HG02623 (cell line): ENCODE measurements around the gene SLC15A4.
"Not testable (repeated sequence)": the region's sequence is repeated elsewhere in the genome, so short reads cannot be mapped to it uniquely, and the experiment has no call there.

Source experiments
- ATAC-seq: cut with Tn5 transposase; IDR thresholded peaks from one replicate; pipeline ENCODE4 v1.9.1; 2021; ENCODE audit warnings: moderate library complexity; ENCODE audit not compliant: unreplicated experiment

The SLC15A4 gene

GRCh38 chr12:128823916-128824839, at the start of gene SLC15A4:
Gene SLC15A4 (minus strand): TSS chr12:128823958. CDS start chr12:128823943, 15 bp downstream.
- peak; percentile 69 for ATAC-seq

- ATAC-seq, result no peak
Observed at GRCh38 chr12:128872303-128872702, 48.5 kb upstream of the SLC15A4 start.

GRCh38 chr12:128871516-128871892, 47.7 kb upstream of the SLC15A4 start:
- no peak for ATAC-seq

GRCh38 chr12:128867466-128867865, 43.7 kb upstream of the SLC15A4 start:
- no peak for ATAC-seq

DNA sequence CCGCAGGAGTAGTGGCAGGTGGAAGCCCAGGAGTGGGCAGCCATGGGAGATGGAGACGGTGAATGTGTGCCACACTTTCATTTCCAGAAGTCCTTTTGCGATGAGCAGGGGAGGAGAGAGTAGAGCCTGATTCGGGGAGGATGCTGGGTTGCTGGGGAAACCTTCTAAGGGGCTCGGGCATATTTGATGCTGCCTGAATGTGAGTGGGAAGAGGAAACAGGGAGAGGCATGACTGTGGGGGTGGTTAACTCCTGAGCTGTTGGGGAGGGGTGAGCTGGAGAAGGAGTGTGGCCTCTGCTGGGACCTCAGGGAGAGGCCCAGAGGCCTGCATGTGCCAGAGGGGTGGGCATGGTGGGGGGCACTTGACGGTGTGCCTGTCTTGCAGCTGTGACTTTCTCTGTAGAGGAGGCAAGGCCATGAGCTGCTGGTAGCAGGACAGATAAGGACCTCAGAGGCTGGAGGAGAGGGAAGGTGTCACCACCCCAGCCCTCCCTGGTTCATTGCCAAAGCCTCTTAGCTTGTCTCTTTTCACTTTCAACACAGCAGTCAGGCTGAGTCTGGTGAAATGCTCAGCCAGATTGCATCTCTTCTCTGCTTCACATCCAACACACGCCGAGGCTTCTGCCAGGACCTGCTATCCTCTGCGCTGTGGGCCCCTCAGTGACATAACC, 40.9 kb upstream of the SLC15A4 start:
- ATAC-seq, result no peak

- ATAC-seq, result no peak
Observed at GRCh38 chr12:128863957-128864356, 40.2 kb upstream of the SLC15A4 start.

DNA sequence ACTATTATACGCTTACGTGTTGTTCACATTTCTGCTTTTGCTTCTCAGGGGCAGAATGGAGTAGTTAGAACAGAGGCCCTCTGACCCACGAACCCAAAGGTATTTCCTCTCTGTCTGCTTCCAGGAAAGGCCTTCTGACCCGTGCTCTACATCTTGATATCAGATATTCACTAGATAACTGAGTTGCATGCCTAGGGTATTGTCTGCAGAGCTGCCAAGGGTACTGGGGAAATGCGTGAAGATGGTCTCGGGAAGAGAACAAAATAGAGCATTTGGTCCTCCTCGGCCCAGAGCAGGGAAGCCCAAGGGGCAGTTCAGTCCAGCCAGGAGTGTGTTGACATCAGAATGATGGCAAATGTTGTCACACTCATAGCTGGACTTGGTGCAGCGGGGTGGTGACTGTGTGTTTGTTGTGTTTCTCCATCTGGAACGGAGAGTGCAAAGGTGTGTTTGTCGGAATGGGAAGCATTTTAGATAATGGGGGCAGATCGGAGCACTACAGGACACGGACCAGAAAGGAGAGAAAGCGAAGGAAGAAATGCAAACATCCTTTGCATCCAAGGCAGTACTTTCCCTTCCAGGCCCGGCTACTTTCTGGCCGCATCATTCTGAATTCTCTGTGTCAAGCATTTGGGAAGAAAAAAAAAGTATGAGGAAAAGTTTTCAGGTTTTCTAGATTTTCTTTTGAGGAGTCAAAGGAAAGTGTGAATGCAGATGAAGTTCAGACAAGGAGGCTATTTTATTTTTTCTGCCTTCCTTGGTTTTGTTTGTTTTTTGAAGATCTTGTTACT, 37.7 kb upstream of the SLC15A4 start:
- no peak for ATAC-seq

DNA sequence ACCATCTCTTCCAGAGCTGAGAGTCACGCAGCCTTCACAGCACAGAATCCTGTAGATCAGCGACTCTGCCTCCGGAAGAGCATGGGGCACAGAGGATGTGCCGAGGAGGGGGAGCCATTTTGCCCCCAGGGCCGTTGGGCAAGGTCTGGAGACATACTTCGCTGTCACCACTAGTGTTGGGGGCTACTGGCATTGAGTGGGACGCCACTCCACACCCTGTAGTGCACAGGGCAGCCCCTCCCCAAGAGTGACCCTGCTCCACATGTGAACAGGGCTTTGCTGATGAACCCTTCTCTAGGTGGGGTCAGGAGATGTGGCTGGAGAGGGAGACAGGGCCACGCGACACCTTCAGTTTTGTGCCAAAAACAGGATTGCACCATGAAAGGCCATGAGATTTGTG, 35.6 kb upstream of the SLC15A4 start:
- no peak for ATAC-seq

DNA sequence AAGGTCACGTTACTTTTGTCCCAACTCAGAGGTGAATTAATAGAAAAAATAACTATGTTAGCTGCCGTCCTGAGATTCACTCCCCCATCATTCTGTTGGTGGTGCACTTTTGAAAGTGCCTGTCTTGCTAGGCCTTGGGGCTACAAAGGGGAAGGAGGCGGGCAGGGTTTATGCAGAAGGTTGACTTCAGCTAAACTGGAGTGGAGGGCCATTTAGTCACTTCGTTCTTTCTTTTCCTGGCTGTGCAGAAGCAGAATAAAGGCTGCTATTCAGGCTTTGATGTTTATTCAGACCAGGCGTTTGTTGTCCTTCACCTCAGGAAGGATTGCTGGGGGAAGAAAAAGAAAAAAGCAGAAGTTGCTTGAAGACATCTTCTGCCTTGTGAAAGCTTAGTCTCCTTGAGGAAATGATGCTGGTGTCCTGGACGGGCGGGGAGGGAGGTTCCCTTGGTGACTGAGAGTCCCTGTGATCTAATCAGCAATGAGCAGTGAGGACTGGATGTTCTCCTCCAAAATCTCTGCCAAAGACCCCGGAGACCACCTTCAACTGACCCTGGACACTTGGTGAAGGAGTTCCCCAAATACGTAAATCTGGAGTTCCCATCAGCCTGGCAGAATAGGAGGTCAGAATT, 33.5 kb upstream of the SLC15A4 start:
- ATAC-seq, result no peak

DNA sequence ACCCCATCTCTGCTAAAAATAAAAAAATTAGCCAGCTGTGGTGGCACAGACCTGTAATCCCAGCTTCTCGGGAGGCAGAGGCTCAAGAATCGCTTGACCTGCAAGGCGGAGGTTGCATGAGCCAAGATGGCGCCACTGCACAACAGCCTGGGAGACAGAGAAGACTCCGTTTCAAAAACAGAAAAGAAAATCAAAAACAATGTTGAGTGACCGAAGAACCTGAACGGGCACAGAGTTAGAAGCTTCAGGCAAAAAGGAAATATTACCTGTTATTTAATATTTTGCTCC, 33.0 kb upstream of the SLC15A4 start:
- ATAC-seq, result no peak

DNA sequence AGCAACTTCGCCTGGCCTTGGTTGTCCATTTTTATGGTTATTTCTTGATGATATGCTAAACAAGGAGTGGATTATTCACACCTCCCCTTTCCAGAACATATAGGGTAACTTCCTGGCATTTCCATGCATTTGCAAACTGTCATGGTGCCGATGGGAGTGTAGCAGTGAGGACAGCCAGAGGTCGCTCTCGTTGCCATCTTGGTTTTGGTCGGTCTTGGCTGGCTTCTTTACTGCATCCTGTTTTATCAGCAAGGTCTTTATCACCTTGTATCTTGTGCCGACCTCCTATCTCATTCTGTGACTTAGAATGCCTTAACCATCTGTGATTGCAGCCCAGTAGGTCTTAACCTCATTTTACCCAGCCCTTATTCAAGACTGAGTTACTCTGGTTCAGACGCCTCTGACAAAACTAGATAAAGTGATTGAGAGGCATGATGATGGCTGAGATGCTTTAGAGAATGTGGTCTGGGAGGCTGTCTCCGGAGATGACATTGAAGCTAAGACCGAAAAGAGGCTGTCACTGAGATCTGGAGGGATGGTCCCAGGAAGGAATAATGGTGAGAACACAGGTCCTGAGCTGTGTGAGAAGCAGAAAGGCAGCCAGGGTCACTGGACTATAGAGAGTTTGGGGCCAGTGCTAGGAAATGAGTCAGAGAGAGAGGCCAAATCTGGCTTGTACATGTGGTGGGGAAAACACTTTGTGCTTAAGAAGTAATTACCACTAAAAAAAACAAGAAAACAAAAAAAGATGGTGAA, 32.5 kb upstream of the SLC15A4 start:
- no peak for ATAC-seq

DNA sequence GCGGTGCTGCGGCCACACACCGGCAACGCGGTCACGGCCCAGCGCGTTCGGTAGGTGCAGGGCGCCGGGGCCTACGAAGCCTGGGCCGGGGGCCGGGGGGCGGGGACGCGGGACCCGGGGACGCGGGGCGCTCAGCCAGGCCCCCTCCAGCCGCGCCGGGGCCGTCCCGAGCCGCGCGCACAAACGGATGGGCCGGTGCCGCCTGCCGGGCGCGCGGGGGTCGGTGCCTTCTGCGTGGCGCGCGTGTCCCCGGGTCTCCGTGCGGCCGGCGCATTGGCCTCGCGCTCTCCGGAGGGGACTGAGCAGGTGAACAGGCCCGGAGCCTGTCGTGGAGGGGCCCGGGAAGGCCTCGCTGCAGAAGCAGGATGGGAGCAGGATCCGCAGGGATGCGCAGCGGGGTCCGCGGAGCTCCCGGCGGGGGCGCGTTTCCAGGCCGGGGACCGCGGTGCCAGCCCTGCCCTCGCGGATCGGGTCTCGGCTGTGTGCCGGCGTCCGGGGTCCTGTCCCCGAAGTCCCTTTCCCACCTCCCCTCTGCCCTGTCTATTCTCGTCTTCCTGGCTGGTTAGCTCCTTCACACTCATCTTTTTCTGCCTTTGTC, 29.9 kb upstream of the SLC15A4 start:
- no peak for ATAC-seq

- no peak for ATAC-seq
Observed at GRCh38 chr12:128852885-128853599, 29.3 kb upstream of the SLC15A4 start, which contains the start of gene GLT1D1. Gene GLT1D1 (plus strand): TSS chr12:128853478. CDS start chr12:128853582, 104 bp downstream.

DNA sequence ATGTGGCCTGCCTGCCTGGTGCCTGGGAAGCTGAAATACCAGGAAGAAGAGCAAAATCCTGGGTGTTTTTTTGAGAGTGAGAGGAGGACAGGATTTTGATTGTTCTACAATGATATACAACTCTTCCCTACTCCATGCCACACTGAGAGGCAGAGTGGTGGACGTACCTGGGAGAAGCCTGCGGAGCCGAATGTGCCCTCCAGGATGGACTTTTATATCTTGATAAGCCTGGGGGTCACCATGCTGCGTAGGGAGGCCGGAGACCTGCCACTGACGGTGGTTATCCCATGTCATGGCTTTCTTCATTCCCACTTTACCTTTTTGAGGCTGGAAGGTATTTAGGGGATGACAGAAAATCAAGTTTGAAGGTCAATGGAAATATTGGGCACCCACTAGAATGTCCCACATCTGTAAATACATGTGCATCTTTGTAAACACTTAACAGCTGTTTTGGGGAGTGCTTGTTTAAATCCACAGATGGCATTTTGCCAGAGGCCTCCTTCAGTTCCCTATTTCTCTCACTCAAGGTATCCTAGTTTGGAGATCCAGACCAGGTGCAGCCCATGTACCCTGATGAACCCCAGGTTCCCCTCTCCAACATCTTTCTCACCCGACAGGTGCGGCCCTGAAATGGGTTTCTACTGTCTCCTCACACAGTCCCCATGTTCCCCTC, 28.4 kb upstream of the SLC15A4 start:
- no peak for ATAC-seq

GRCh38 chr12:128851429-128851828, 27.7 kb upstream of the SLC15A4 start:
- ATAC-seq, result not testable (repeated sequence)

- ATAC-seq, result no peak
Observed at GRCh38 chr12:128850400-128850799, 26.6 kb upstream of the SLC15A4 start.

DNA sequence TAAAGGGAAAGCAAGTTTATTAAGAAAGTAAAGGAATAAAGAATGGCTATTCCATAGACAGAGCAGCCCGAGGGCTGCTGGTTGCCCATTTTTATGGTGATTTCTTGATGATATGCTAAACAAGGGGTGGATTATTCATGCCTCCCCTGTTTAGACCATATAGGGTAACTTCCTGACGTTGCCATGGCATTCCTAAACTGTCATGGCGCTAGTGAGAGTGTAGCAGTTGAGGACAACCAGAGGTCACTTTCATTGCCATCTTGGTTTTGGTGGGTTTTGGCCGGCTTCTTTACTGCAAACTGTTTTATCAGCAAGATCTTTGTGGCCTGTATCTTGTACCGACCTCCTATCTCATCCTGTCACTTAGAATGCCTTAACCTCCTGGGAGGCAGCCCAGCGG, 26.0 kb upstream of the SLC15A4 start:
- not testable (repeated sequence) for ATAC-seq

GRCh38 chr12:128848371-128848770, 24.6 kb upstream of the SLC15A4 start:
- ATAC-seq, result no peak

GRCh38 chr12:128846671-128847070, 22.9 kb upstream of the SLC15A4 start:
- not testable (repeated sequence) for ATAC-seq
